ENCODE data around the gene KCTD10.

The KCTD10 gene

DNA sequence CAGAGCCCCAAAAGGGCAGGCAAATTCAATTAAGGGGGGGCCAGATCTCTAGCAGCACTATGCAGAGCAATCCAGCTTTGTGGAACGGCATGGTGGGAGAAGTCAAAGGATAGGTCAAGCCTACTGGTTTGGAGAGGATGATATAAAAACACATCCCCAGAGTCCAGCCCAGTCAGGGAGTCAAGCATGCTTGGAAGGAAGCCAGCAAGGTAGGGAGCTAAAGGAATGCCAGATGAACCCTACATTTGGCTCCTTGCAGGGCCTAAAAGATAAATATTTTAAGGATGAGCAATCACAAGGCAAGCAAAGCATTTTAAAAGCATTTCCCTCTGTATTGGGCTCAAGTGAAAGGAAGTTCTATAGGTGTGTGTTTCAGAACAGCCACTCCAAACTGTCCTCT, 21.4 kb downstream of the KCTD10 start:
- no peak for FAIRE-seq
- TF ChIP-seq POLR2AphosphoS5 (IDR thresholded peaks at IDR 0.05; ENCODE audit: low read depth, low read length) (no peak), POLR2A (IDR thresholded peaks at IDR 0.05; ENCODE audit: low read depth, low read length) (no peak), TAF1 (IDR thresholded peaks at IDR 0.05; ENCODE audit: borderline replicate concordance, low read depth, low read length) (no peak)
- DNase-seq (ENCODE audit: insufficient read length) = no peak

GRCh38 chr12:109452489-109452888, 24.6 kb downstream of the KCTD10 start:
- no peak for TF ChIP-seq POLR2A (IDR thresholded peaks at IDR 0.05; ENCODE audit: low read depth, low read length)
- TF ChIP-seq TAF1 (IDR thresholded peaks at IDR 0.05; ENCODE audit: borderline replicate concordance, low read depth, low read length) = no peak
- TF ChIP-seq POLR2AphosphoS5 (IDR thresholded peaks at IDR 0.05; ENCODE audit: low read depth, low read length) = no peak
- FAIRE-seq = no peak
- DNase-seq (ENCODE audit: insufficient read length) = no peak

DNA sequence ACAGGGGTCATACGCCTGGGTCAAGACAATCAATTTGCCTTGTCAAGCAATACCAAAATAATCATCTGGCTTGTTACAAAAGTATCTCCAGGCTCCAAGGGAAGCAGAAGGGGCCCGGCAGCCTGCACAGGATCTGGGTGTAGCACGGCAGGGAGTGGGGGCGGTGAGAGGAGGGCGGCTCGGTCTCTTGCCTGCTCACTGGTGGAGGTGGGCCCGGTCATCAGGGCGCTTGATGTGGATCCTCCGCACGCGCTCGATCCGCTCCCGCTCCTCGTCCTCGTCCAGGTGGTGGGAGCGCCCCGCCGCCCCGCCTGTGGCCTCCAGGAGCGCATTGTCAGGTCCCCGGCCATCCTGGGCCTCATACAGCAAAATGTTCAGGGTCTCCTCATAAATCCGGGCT, 25.7 kb downstream of the KCTD10 start:
- FAIRE-seq (no peak), DNase-seq (ENCODE audit: insufficient read length) (no peak)
- no peak for TF ChIP-seq POLR2AphosphoS5 (IDR thresholded peaks at IDR 0.05; ENCODE audit: low read depth, low read length)

DNA sequence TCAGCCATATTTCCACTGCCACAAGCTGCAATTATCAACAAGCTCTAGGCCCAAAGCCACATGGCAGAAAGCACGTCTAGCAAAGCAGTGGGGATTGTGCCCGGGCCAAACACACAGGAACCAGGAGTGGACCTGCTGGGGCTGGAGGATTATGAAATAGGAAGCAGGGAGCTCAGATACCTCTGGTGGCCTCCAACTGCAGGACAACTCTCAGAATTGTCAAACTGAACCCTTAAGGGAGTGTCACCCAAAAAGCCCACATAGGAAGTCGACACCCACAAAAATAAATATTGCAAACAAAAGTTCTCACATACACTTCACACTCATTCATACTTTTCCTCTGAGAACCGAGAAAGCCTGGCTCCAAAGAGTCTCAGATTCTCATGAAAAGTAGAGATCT, 26.1 kb downstream of the KCTD10 start:
- FAIRE-seq = no peak
- TF ChIP-seq TAF1 (IDR thresholded peaks at IDR 0.05; ENCODE audit: borderline replicate concordance, low read depth, low read length) = no peak
- no peak for TF ChIP-seq POLR2AphosphoS5 (IDR thresholded peaks at IDR 0.05; ENCODE audit: low read depth, low read length)
- TF ChIP-seq POLR2A (IDR thresholded peaks at IDR 0.05; ENCODE audit: low read depth, low read length) = no peak

DNA sequence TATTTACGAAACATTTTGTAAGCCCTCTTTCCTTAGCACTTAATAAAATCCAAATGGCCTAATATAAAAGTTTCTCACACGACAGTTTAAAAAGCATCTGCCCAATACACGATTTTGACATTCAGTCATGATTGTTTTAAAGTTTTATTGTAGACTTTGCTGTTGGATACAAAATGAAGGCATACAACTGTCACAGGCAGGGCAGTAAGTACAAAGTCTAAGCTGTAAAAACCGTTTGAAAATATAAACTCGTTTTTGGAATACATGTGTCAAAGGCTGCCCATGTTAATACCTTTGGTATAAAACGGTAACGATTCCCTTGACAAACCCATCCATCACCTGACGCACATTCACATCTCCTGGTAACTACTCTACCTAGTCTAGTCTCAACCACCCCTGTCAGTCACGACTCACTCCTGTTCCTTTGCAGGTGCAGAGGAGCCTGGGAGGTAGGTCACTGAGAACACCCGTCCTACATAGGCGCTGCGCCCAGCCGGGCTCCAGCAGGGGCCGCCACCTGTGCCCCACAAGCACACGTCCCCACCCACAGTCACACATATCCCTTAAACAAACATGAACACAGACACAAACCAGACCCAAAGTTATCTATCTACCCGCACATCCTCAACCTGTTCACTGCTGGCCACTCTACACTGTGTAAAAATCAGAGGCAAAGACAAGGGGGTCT, 27.1 kb downstream of the KCTD10 start:
- DNase-seq (ENCODE audit: insufficient read length) (no peak), FAIRE-seq (no peak)
- TF ChIP-seq POLR2AphosphoS5 (IDR thresholded peaks at IDR 0.05; ENCODE audit: low read depth, low read length) (no peak), POLR2A (IDR thresholded peaks at IDR 0.05; ENCODE audit: low read depth, low read length) (no peak), TAF1 (IDR thresholded peaks at IDR 0.05; ENCODE audit: borderline replicate concordance, low read depth, low read length) (no peak)

More for the DNA sequence above, 26.1 kb downstream of the KCTD10 start:
- DNase-seq (ENCODE audit: insufficient read length) = no peak

DNA sequence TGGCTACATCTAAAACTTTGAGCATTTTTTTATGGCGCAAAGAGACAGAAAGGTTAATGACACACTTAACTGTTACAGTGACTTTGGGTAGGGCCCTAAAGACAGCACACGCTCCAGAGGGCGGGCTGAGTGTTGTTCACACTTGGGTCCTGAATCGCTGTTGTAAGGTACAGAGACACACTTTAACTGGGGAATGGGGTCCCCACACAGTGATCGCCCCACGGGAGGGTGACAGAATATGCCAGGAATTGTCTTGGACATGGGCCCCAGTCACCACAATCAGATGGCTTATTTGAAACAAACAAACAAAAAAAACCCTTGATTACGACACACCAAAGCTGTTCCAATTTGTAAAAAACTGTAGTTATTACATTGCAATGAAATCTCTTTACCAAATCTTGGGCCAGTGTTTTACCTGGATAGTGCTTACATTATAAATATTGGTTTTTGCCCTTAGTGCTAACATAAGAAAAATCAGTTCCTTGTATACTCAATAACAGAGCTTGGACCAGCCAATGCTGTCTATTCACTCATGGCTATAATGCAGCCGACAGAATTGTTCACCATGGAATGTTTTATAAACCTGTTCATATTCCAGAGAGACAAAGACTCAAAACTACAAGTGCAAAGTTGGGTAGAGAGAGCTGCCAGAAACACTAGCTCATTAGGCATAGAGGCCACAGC, 28.3 kb downstream of the KCTD10 start:
- DNase-seq (ENCODE audit: insufficient read length) (no peak), FAIRE-seq (no peak)
- no peak for TF ChIP-seq POLR2A (IDR thresholded peaks at IDR 0.05; ENCODE audit: low read depth, low read length)
- no peak for TF ChIP-seq TAF1 (IDR thresholded peaks at IDR 0.05; ENCODE audit: borderline replicate concordance, low read depth, low read length)
- no peak for TF ChIP-seq POLR2AphosphoS5 (IDR thresholded peaks at IDR 0.05; ENCODE audit: low read depth, low read length)

GRCh38 chr12:109448272-109448671, 28.8 kb downstream of the KCTD10 start:
- DNase-seq (ENCODE audit: insufficient read length) (no peak), FAIRE-seq (no peak)
- TF ChIP-seq POLR2AphosphoS5 (IDR thresholded peaks at IDR 0.05; ENCODE audit: low read depth, low read length) (no peak), POLR2A (IDR thresholded peaks at IDR 0.05; ENCODE audit: low read depth, low read length) (no peak), TAF1 (IDR thresholded peaks at IDR 0.05; ENCODE audit: borderline replicate concordance, low read depth, low read length) (no peak)

- TF ChIP-seq POLR2A (IDR thresholded peaks at IDR 0.05; ENCODE audit: low read depth, low read length) (no peak), TAF1 (IDR thresholded peaks at IDR 0.05; ENCODE audit: borderline replicate concordance, low read depth, low read length) (no peak), POLR2AphosphoS5 (IDR thresholded peaks at IDR 0.05; ENCODE audit: low read depth, low read length) (no peak)
- no peak for DNase-seq (ENCODE audit: insufficient read length)
- no peak for FAIRE-seq
Observed at GRCh38 chr12:109447482-109447881, 29.6 kb downstream of the KCTD10 start.

DNA sequence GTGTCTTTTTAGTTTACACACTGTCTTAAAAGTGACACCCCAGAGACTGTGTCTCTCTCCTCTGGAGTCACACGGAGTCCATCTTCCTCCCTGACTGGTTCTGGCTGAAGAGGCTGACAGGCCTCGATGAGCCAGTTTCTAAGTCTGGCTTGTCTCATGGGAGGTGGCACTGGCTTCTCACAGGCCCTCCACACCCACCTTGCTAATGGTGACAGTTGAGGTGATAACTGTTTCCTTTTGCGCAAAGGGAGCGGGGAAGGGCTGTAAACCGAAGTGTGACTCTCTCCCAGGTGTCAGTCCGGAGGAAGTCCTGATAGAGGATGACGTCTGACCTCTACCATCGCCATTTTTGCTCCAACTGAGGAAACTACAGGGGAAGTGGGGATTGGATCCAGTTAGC, 30.2 kb downstream of the KCTD10 start:
- DNase-seq (ENCODE audit: insufficient read length) (no peak), FAIRE-seq (no peak)
- TF ChIP-seq POLR2A (IDR thresholded peaks at IDR 0.05; ENCODE audit: low read depth, low read length) (no peak), TAF1 (IDR thresholded peaks at IDR 0.05; ENCODE audit: borderline replicate concordance, low read depth, low read length) (no peak), POLR2AphosphoS5 (IDR thresholded peaks at IDR 0.05; ENCODE audit: low read depth, low read length) (no peak)

GRCh38 chr12:109445191-109445609, 31.9 kb downstream of the KCTD10 start:
- FAIRE-seq (no peak), DNase-seq (ENCODE audit: insufficient read length) (no peak)
- TF ChIP-seq TAF1 (IDR thresholded peaks at IDR 0.05; ENCODE audit: borderline replicate concordance, low read depth, low read length) (no peak), POLR2AphosphoS5 (IDR thresholded peaks at IDR 0.05; ENCODE audit: low read depth, low read length) (no peak), POLR2A (IDR thresholded peaks at IDR 0.05; ENCODE audit: low read depth, low read length) (no peak)

DNA sequence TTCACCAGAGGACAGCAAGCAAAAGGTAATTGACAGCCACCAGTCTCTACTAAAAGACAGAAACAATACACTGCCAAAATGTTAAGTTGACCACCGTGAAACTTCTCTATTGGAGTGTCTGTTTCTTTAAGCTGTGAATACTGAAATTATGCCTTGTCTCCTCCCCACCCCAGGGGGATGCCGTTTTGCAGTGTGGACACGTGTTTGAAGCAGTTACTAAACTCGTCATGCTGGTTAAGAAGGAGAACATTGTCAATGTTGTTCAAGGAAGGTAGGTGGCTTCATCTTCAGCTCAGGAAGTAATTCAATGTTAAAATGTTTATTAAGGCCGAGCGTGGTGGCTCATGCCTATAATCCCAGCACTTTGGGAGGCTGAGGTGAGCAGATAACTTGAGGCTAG, 32.8 kb downstream of the KCTD10 start:
- no peak for TF ChIP-seq POLR2AphosphoS5 (IDR thresholded peaks at IDR 0.05; ENCODE audit: low read depth, low read length)
- TF ChIP-seq TAF1 (IDR thresholded peaks at IDR 0.05; ENCODE audit: borderline replicate concordance, low read depth, low read length) = no peak
- TF ChIP-seq POLR2A (IDR thresholded peaks at IDR 0.05; ENCODE audit: low read depth, low read length) = no peak
- DNase-seq (ENCODE audit: insufficient read length) = no peak
- no peak for FAIRE-seq

- no peak for FAIRE-seq
Observed at GRCh38 chr12:109443794-109444193, 33.3 kb downstream of the KCTD10 start.

More at GRCh38 chr12:109443794-109444193, 33.3 kb downstream of the KCTD10 start:
- TF ChIP-seq TAF1 (IDR thresholded peaks at IDR 0.05; ENCODE audit: borderline replicate concordance, low read depth, low read length) (no peak), POLR2AphosphoS5 (IDR thresholded peaks at IDR 0.05; ENCODE audit: low read depth, low read length) (no peak), POLR2A (IDR thresholded peaks at IDR 0.05; ENCODE audit: low read depth, low read length) (no peak)
- no peak for DNase-seq (ENCODE audit: insufficient read length)
